ENCODE data around the gene CSGALNACT2. TPM values are rescaled to one million over a fixed set of nuclear protein-coding genes. Genes with fewer than 3 reads are reported as not detected.
A peak's percentile ranks its signal among the peaks of the same experiment; 100 is the strongest.

CSGALNACT2 gene
- total RNA-seq, 2 donors from 2014 or later: 35.9 to 45.1 TPM

- H3K4me1 ChIP-seq (ENCODE audit: control insufficient read depth in 1 of 2, low read depth in 2 of 2): peaks cover 0 to 8% of the 10 kb centered on the region in 2 donors
- DNase-seq (ENCODE audit: low spot score) (no peak), ATAC-seq (ENCODE audit: insufficient number of reproducible peaks, low FRiP score, low read depth) (no peak)
- no peaks in the 10 kb centered on the region for H3K27me3 ChIP-seq (replicated peaks; ENCODE audit: insufficient read depth)
- no peaks in the 10 kb centered on the region for H3K9me3 ChIP-seq
- H3K4me3 ChIP-seq: no peak overlapping the region
- H3K27ac ChIP-seq: no peak overlapping the region
- no peaks in the 10 kb centered on the region for H3K36me3 ChIP-seq
- no peak for TF ChIP-seq CTCF (IDR thresholded peaks at IDR 0.05)
Measured at GRCh38 chr10:43102063-43102828, 36.0 kb upstream of the CSGALNACT2 start.

GRCh38 chr10:43105102-43105955, 32.9 kb upstream of the CSGALNACT2 start:
- H3K27me3 ChIP-seq (replicated peaks; ENCODE audit: insufficient read depth): no peaks in the 10 kb centered on the region
- ATAC-seq (ENCODE audit: insufficient number of reproducible peaks, low FRiP score, low read depth) (peak; percentile 74), DNase-seq (ENCODE audit: low spot score) (peak; percentile 18)
- no peaks in the 10 kb centered on the region for H3K36me3 ChIP-seq
- no peaks in the 10 kb centered on the region for H3K9me3 ChIP-seq
- no peak overlapping the region for H3K27ac ChIP-seq
- TF ChIP-seq CTCF (IDR thresholded peaks at IDR 0.05): peak; percentile 99
- peak overlapping the region; percentile 81 for H3K4me3 ChIP-seq
- H3K4me1 ChIP-seq (ENCODE audit: control insufficient read depth in 1 of 2, low read depth in 2 of 2): peaks cover 0 to 8% of the 10 kb centered on the region in 2 donors

- TF ChIP-seq CTCF (IDR thresholded peaks at IDR 0.05): no peak
- ATAC-seq (ENCODE audit: insufficient number of reproducible peaks, low FRiP score, low read depth) (no peak), DNase-seq (ENCODE audit: low spot score) (no peak)
- H3K4me1 ChIP-seq (ENCODE audit: control insufficient read depth in 1 of 2, low read depth in 2 of 2): peaks cover 0 to 8% of the 10 kb centered on the region in 2 donors
- H3K27me3 ChIP-seq (replicated peaks; ENCODE audit: insufficient read depth): no peaks in the 10 kb centered on the region
- no peak overlapping the region for H3K27ac ChIP-seq
- H3K4me3 ChIP-seq: no peak overlapping the region
- no peaks in the 10 kb centered on the region for H3K9me3 ChIP-seq
- H3K36me3 ChIP-seq: no peaks in the 10 kb centered on the region
Measured at GRCh38 chr10:43105956-43106229, 32.4 kb upstream of the CSGALNACT2 start.

- Histone ChIP-seq H3K4me3 (no peak overlapping the region), H3K36me3 (no peaks in the 10 kb centered on the region), H3K27ac (no peak overlapping the region), H3K9me3 (no peaks in the 10 kb centered on the region), H3K4me1 (ENCODE audit: control insufficient read depth in 1 of 2, low read depth in 2 of 2) (peaks cover 0 to 8% of the 10 kb centered on the region in 2 donors), H3K27me3 (replicated peaks; ENCODE audit: insufficient read depth) (no peaks in the 10 kb centered on the region)
- DNase-seq (ENCODE audit: low spot score): no peak
- TF ChIP-seq CTCF (IDR thresholded peaks at IDR 0.05): no peak
- no peak for ATAC-seq (ENCODE audit: insufficient number of reproducible peaks, low FRiP score, low read depth)
Measured at GRCh38 chr10:43106256-43107091, 31.8 kb upstream of the CSGALNACT2 start.

- Histone ChIP-seq H3K4me1 (ENCODE audit: control insufficient read depth in 1 of 2, low read depth in 2 of 2) (peaks cover 0 to 8% of the 10 kb centered on the region in 2 donors), H3K4me3 (no peak overlapping the region), H3K36me3 (no peaks in the 10 kb centered on the region), H3K9me3 (no peaks in the 10 kb centered on the region), H3K27me3 (replicated peaks; ENCODE audit: insufficient read depth) (no peaks in the 10 kb centered on the region), H3K27ac (no peak overlapping the region)
- ATAC-seq (ENCODE audit: insufficient number of reproducible peaks, low FRiP score, low read depth) (no peak), DNase-seq (ENCODE audit: low spot score) (no peak)
- no peak for TF ChIP-seq CTCF (IDR thresholded peaks at IDR 0.05)
Measured at GRCh38 chr10:43108951-43109350, 29.3 kb upstream of the CSGALNACT2 start.
